ENCODE measurements around the gene SDR39U1.
A peak's percentile ranks its signal among the peaks of the same experiment; 100 is the strongest.

The SDR39U1 gene

DNA sequence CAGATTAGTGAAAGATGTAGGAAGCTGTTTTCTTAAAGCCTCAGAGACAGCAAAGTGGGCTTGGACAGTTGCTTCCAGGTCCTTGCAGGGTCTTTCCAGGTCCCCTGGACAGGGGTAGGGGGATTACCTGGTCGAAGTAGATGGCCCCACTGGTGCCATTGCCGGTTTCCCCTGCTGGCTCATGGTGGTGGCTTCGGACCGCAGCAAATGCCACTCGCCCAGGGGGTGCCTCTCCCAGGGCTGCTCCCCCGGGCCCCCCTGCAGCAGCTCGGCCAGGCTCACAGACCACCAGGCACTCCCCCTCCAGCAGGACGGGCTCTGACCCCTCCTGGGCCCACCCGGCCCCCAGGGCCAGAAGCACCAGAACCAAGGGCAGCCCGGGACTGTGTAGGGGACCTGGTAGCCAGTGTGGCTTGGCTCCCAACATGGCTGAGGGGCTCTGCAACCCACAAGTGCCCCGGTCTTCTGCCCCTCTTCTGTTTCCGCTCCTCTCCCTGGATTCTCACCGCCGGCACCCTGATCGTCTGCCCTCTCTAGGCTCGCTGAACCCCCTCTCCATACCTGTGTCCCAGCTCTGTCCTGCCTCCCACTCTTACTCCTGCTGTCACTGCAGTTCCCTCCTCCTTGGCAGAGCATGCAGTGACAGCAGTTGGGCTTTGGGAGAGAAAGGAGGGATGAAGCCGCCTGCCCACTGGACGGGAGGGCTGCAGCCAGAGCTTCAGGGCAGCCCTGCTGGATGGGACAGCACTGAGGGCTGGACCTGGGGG is 13.8 kb downstream of the SDR39U1 start:
- Mint-ChIP-seq H3K36me3 (ENCODE audit: low read depth) (peaks cover 35% of the 10 kb centered on the region), H3K27me3 (no peaks in the 10 kb centered on the region), H3K27ac (peak overlapping the region; percentile 98), H3K9me3 (no peaks in the 10 kb centered on the region), H3K4me1 (ENCODE audit: low read depth) (peaks cover 52% of the 10 kb centered on the region), H3K4me3 (peak overlapping the region; percentile 88)
- no peak for DNase-seq

DNA sequence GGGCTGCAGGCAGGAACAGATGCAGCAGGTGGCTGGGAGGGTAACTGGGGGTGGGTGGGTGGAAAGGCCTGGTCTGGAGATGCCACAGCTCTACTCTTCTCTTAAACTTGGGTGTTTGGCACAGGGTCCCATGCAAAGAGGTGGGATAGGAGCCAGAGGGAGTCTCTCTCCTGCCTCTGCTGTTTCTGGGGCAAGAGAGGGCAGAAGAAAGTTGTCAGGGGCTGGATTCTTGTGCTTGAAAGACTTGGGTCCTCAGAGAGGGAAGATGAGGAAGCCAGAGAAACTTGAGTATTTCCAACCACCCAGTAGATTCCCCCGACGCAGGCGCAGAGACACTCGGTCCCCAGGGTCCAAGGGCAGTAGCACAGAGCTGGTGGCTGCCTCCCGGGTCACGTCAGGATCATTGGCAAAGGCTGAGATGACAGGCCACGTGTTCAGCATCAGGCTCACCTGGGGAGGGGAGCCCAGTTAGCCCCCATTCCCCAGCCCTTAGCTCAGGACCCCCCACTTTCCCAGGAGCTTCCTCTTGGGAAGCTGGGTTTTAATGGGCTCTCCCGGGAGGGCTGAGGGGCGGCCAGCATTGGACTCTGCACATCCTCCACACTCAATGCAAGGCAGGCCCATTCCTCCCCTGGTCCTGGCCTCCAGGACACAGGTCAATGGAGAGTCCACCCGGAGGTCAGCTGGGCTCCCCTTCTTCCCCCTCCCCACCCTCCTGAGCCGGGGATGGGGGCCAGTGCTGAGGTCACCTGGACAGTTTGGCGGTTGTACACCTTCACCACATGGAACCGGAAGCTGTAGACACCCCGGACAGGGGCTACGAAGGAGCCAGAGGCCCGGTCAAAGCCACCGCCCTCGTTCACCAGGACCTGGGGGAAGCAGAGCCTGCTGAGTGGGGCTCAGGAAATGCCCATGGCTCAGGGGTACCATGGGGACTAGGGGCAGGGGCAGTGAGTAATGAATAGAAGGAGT is 14.8 kb downstream of the SDR39U1 start:
- Mint-ChIP-seq H3K27ac (no peak overlapping the region), H3K4me1 (ENCODE audit: low read depth) (peaks cover 47% of the 10 kb centered on the region), H3K4me3 (no peak overlapping the region), H3K36me3 (ENCODE audit: low read depth) (peaks cover 25% of the 10 kb centered on the region), H3K9me3 (no peaks in the 10 kb centered on the region), H3K27me3 (no peaks in the 10 kb centered on the region)
- no peak for DNase-seq

DNA sequence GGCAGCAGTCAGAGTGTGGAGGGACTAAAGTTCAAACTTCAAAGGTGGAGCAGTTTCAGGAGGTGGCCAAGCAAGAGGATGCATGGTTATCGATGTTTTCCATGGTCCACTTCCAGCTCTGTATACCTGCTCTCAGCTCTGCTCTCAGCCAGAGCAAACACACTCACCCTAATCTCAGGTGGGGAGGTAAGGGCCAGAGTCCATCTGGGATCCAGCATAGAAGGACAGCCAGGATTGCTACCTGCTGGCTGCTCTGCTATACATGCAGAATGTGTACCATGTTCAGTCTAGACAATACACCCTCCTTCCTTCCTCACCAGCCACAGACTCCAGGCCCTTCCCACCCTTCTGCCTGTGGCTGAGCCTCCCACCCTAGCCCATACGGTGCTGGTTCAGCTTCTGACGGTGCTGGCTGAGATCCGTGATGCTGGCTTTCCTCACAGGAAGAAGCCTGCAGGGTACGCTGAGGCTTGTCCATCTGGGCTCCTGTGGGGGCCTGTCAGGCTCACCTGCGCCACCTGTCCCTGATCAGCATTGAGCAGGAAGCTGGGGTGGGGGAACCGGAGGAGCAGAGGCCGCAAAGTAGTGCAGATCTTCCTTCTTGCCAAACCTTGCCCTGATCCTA is 15.6 kb downstream of the SDR39U1 start:
- no peaks in the 10 kb centered on the region for H3K9me3 Mint-ChIP-seq
- H3K36me3 Mint-ChIP-seq (ENCODE audit: low read depth), result peaks cover 20% of the 10 kb centered on the region
- H3K4me1 Mint-ChIP-seq (ENCODE audit: low read depth), result peaks cover 44% of the 10 kb centered on the region
- no peak overlapping the region for H3K4me3 Mint-ChIP-seq
- H3K27me3 Mint-ChIP-seq, result no peaks in the 10 kb centered on the region
- DNase-seq, result no peak
- no peak overlapping the region for H3K27ac Mint-ChIP-seq

DNA sequence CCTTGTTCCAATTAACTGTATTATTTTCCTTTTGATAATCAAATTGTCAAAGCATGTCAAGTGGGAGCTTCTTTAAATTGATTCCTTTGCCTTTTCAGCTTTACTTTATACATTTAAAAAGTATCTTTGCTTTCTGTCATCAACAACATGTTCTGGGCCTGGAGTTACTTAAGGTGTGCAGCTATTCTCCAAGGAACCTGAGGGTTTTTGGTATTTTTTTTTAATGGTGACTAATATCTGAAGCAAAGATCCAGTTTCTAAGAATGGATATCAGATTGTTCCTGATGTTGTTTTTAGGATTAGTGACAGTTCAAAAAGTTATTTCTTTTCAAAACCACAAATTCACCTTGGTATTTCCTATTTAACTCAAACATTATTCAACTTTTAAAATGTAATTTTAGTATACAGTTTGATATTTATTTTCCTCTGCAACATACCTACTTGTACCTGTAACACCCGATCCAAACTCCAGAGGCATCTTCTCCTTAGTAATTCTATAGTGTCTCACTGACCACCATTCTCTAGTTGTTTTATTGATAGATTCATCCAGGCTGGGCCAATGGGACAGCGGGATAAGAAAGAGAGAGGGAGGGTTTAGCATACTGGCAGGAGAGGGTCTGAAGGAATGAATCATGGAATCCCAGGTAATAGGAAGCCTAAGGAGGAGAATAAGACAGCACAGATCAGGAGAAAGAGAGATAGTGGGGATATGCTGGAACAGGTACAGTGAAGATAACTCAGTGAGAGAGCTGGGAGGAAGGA is 16.2 kb downstream of the SDR39U1 start:
- Mint-ChIP-seq H3K4me1 (ENCODE audit: low read depth) (peaks cover 37% of the 10 kb centered on the region), H3K9me3 (no peaks in the 10 kb centered on the region), H3K4me3 (no peak overlapping the region), H3K36me3 (ENCODE audit: low read depth) (peaks cover 13% of the 10 kb centered on the region), H3K27ac (no peak overlapping the region), H3K27me3 (no peaks in the 10 kb centered on the region)
- no peak for DNase-seq

DNA sequence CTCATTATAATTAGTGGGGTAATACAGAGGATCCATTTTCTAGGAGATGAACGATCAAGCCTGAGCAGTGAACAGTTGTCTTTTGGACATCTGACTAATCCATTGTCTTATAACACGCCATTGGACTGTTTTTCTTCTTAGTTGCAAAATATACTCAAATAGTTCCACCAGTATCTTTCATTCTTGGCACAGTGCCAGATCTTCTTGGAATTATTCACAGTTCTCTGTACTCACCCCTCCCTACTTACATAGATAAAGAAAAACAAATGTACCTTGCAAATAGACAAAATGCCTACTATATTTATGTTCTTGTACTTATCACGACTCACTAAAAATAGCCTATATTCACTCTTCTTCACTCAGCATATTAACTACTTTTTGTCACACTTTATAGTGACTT is 16.9 kb downstream of the SDR39U1 start:
- Mint-ChIP-seq H3K27me3 (no peaks in the 10 kb centered on the region), H3K4me1 (ENCODE audit: low read depth) (peaks cover 33% of the 10 kb centered on the region), H3K9me3 (no peaks in the 10 kb centered on the region), H3K36me3 (ENCODE audit: low read depth) (peaks cover 6% of the 10 kb centered on the region), H3K4me3 (no peak overlapping the region), H3K27ac (no peak overlapping the region)
- no peak for DNase-seq

DNA sequence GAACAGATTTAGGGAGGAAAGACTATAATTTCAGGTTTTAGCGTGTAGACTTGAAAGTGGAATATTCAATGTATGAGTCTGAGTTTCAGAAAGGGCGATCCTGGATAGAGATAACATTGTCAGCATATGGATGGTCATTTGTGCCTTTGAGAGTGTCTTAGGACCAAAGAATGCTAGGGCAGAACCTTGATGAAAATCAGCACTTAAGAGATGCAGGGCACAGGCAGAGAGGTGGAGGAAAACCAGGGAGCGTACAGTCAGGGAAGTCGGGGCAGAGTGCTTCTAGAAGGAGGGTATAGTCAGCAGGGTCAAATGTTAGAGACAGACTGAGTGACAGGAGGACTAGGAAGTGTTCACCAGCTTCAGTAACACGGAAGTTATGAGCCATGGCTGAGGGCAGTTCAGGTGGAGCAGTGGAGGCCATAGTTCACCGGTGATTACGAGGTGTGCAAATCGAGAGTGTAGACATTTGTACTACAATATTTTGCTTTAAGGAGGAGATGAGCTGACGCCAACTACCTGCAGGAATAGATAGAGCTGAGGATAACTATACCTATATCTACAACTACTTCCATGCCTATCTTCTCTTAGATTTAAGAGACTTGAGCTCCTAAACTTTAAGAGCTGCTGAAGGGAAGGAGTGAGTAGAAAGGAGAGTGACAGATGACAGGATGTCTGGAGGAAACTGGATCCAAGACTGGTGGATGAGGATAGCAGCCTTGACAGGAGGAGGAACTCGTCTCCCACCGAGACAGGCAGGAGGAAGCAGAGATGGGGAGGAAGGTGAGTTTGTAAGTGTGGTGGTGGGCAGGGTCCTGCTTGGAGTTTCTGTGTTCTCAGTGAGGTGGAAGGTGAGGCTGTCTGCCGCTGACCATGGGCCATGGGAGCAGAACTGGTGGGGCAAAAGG is 19.6 kb downstream of the SDR39U1 start:
- Mint-ChIP-seq H3K36me3 (ENCODE audit: low read depth) (no peaks in the 10 kb centered on the region), H3K27me3 (peaks cover 4% of the 10 kb centered on the region), H3K4me1 (ENCODE audit: low read depth) (peaks cover 23% of the 10 kb centered on the region), H3K9me3 (no peaks in the 10 kb centered on the region), H3K4me3 (no peak overlapping the region), H3K27ac (no peak overlapping the region)
- no peak for DNase-seq

DNA sequence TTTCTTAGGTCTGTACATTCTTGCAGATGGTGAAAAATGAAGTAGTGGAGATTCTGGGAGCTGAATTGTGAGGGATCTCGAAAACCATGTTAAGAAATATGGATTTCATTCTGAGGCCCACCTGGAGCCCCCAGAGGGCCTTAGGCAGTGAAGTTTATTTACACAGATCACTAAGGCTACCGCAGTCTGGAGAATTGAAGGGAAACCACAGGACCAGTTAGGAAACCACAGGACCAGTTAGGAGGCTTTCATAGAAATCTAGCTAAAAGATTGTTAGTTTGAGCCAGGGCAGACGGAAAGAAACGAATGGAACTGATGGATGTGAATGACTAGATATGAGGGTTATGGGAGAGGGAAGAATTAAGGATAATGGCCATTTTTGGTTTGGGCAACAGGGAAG is 20.3 kb downstream of the SDR39U1 start:
- Mint-ChIP-seq H3K4me1 (ENCODE audit: low read depth) (peaks cover 20% of the 10 kb centered on the region), H3K27ac (no peak overlapping the region), H3K9me3 (no peaks in the 10 kb centered on the region), H3K36me3 (ENCODE audit: low read depth) (no peaks in the 10 kb centered on the region), H3K27me3 (peaks cover 4% of the 10 kb centered on the region), H3K4me3 (no peak overlapping the region)
- DNase-seq, result no peak

DNA sequence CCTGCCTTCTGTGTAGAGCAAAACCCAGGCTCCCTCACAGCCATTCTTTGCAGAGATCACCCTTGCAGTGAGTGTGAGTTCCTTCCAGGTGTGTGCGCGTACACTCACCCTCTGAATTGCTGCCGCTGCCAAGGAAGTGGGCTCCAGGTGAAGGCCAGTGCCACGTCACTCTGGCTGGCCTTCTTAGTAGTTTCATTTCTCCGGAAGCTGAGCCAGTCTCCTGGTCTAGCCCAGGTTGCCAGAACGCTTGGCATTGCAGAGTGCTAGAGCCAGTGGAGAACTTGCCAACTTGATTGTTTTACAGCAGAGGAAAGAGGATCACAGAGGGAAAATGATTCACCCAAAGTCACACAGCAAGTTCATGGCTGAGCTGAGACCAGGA is 24.1 kb downstream of the SDR39U1 start:
- no peak overlapping the region for H3K27ac Mint-ChIP-seq
- peaks cover 4% of the 10 kb centered on the region for H3K27me3 Mint-ChIP-seq
- no peaks in the 10 kb centered on the region for H3K36me3 Mint-ChIP-seq (ENCODE audit: low read depth)
- H3K4me3 Mint-ChIP-seq, result no peak overlapping the region
- no peaks in the 10 kb centered on the region for H3K9me3 Mint-ChIP-seq
- no peak for DNase-seq
- no peaks in the 10 kb centered on the region for H3K4me1 Mint-ChIP-seq (ENCODE audit: low read depth)

DNA sequence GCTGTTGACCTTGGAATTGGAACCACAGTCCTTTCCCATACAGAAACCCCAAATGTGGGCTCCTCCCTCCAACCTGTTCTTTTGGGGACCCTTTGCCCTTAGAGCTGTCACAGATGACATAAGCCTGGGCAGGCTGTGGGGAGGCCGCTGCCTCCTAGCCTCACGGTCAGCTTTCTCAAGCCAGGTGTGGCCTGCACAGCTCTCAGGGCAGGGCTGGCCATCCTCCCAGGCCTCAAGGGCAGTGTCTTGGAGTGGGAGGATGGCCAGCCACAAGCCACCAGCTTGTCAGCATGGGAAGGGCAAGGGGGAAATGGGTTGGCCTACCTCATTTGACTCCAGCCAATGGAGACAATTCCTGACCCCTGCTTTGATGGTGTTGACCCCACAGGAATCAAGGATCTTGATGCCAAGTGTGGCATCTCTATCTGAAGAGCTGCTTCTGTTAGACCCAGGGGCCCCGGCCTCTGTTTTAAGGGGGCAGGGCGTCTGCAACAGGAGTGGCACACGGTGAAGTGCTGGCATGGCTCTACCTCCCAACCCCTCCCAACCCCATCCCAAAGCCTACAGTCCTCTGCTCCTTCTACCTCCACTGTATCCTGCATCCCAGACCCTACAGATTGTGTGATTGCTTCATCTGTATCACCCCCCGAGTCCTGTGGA is 24.6 kb downstream of the SDR39U1 start:
- H3K4me3 Mint-ChIP-seq, result no peak overlapping the region
- DNase-seq, result no peak
- H3K36me3 Mint-ChIP-seq (ENCODE audit: low read depth), result no peaks in the 10 kb centered on the region
- H3K27me3 Mint-ChIP-seq, result peaks cover 4% of the 10 kb centered on the region
- no peak overlapping the region for H3K27ac Mint-ChIP-seq
- no peaks in the 10 kb centered on the region for H3K4me1 Mint-ChIP-seq (ENCODE audit: low read depth)
- H3K9me3 Mint-ChIP-seq, result no peaks in the 10 kb centered on the region

DNA sequence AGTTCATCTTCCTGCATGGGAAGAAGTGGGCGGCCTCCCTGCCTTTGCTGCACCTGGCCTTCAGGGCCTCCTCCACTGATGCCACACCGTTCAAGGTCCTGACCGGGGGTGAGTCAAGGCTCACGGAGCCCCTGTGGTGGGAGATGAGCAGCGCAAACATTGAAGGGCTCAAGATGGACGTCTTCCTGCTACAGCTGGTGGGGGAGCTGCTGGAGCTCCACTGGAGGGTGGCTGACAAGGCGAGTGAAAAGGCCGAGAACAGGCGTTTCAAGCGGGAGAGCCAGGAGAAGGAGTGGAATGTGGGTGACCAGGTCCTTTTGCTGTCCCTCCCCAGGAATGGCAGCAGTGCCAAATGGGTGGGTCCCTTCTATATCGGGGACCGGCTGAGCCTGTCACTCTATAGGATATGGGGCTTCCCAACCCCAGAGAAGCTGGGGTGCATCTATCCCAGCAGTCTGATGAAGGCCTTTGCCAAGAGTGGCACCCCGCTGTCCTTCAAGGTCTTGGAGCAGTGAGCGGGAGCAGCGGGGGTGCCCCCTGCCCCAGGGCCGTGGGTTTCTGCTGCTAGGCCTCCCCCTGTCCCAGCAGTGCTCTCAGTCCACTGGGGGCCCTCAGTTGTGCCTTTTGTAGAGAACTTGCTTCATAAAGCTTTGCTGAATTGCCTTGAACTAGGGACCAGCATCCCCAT is 25.5 kb downstream of the SDR39U1 start:
- Mint-ChIP-seq H3K4me3 (no peak overlapping the region), H3K27ac (no peak overlapping the region), H3K4me1 (ENCODE audit: low read depth) (no peaks in the 10 kb centered on the region), H3K9me3 (no peaks in the 10 kb centered on the region), H3K36me3 (ENCODE audit: low read depth) (no peaks in the 10 kb centered on the region), H3K27me3 (peaks cover 4% of the 10 kb centered on the region)
- no peak for DNase-seq

DNA sequence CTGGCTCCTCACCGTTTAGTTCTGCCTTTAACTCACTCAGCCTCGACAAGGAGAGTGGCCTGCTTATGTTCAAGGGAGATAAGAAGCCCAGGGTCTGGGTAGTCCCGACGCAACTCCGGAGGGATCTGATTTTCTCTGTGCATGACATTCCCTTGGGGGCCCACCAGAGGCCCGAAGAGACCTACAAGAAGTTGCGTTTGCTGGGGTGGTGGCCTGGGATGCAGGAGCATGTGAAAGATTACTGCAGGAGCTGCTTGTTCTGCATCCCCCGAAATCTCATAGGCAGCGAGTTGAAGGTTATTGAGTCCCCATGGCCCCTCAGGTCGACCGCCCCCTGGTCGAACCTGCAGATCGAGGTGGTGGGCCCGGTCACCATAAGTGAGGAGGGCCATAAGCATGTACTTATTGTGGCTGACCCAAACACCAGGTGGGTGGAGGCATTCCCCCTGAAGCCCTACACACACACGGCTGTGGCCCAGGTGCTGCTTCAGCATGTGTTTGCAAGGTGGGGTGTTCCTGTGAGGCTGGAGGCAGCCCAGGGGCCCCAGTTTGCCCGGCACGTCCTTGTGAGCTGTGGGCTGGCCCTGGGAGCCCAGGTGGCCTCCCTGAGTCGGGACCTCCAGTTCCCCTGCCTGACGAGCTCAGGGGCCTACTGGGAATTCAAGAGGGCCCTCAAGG is 26.2 kb downstream of the SDR39U1 start:
- Mint-ChIP-seq H3K27me3 (peaks cover 4% of the 10 kb centered on the region), H3K27ac (no peak overlapping the region), H3K9me3 (no peaks in the 10 kb centered on the region), H3K4me1 (ENCODE audit: low read depth) (no peaks in the 10 kb centered on the region), H3K4me3 (no peak overlapping the region), H3K36me3 (ENCODE audit: low read depth) (no peaks in the 10 kb centered on the region)
- no peak for DNase-seq

All from activated T-cell treated with anti-CD3 and anti-CD28 coated beads, Interleukin-2, amount 50 U/mL, for 24 hours (primary cell).